ENCODE measurements around the gene ZCCHC14.
A peak's percentile ranks its signal among the peaks of the same experiment; 100 is the strongest.
"Not testable (repeated sequence)": the region's sequence is repeated elsewhere in the genome, so short reads cannot be mapped to it uniquely, and the experiment has no call there.

ZCCHC14 gene

GRCh38 chr16:87497023-87497766 is 4.4 kb upstream of the ZCCHC14 start:
- not testable (repeated sequence) for DNase-seq (ENCODE audit: low read depth)

GRCh38 chr16:87496447-87496801 is 3.6 kb upstream of the ZCCHC14 start:
- DNase-seq (ENCODE audit: low read depth) = no peak

GRCh38 chr16:87495578-87496446 is 3.0 kb upstream of the ZCCHC14 start:
- no peak for DNase-seq (ENCODE audit: low read depth)

- DNase-seq (ENCODE audit: low read depth) = no peak
Observed at GRCh38 chr16:87493608-87494280, 920 bp upstream of the ZCCHC14 start.

GRCh38 chr16:87492291-87492630 is 563 bp downstream of the ZCCHC14 start:
- DNase-seq (ENCODE audit: low read depth) = no peak

- DNase-seq (ENCODE audit: low read depth) = no peak
Observed at GRCh38 chr16:87491522-87492290, 1.1 kb downstream of the ZCCHC14 start.

- DNase-seq (ENCODE audit: low read depth) = not testable (repeated sequence)
Observed at GRCh38 chr16:87490799-87491521, 1.9 kb downstream of the ZCCHC14 start.

- DNase-seq (ENCODE audit: low read depth) = no peak
Observed at GRCh38 chr16:87490096-87490798, 2.6 kb downstream of the ZCCHC14 start.

GRCh38 chr16:87489434-87490045 is 3.3 kb downstream of the ZCCHC14 start:
- no peak for DNase-seq (ENCODE audit: low read depth)

GRCh38 chr16:87488960-87489359 is 3.9 kb downstream of the ZCCHC14 start:
- not testable (repeated sequence) for DNase-seq (ENCODE audit: low read depth)

- DNase-seq (ENCODE audit: low read depth) = peak; percentile 14
Observed at GRCh38 chr16:87487361-87487924, 5.4 kb downstream of the ZCCHC14 start.

- no peak for DNase-seq (ENCODE audit: low read depth)
Observed at GRCh38 chr16:87486713-87487247, 6.0 kb downstream of the ZCCHC14 start.

- DNase-seq (ENCODE audit: low read depth) = no peak
Observed at GRCh38 chr16:87486282-87486681, 6.5 kb downstream of the ZCCHC14 start.

- not testable (repeated sequence) for DNase-seq (ENCODE audit: low read depth)
Observed at GRCh38 chr16:87485792-87486191, 7.0 kb downstream of the ZCCHC14 start.

GRCh38 chr16:87484487-87485331 is 8.1 kb downstream of the ZCCHC14 start:
- DNase-seq (ENCODE audit: low read depth) = peak; percentile 17

GRCh38 chr16:87483481-87483880 is 9.3 kb downstream of the ZCCHC14 start:
- no peak for DNase-seq (ENCODE audit: low read depth)

GRCh38 chr16:87482670-87483069 is 10.2 kb downstream of the ZCCHC14 start:
- not testable (repeated sequence) for DNase-seq (ENCODE audit: low read depth)

GRCh38 chr16:87482266-87482665 is 10.6 kb downstream of the ZCCHC14 start:
- no peak for DNase-seq (ENCODE audit: low read depth)

GRCh38 chr16:87481711-87482110 is 11.1 kb downstream of the ZCCHC14 start:
- DNase-seq (ENCODE audit: low read depth) = not testable (repeated sequence)

Measured in CMK (cell line).